Measurements from ENCODE around the gene CAPZA2. TPM values are rescaled to one million over a fixed set of nuclear protein-coding genes. Genes with fewer than 3 reads are reported as not detected.

The CAPZA2 gene
- total and polyA plus RNA-seq, 9 of the 15 experiments (the other 6 are each of a cell fraction or from before 2014, with no cell fraction given), result 67.0 to 524 (median 176) TPM

GRCh38 chr7:116862951-116863670, 724 bp downstream of the CAPZA2 start (continued):
- TF ChIP-seq ZBTB43 (CRISPR knock-in tag; IDR thresholded peaks at IDR 0.05) (no peak), TCF3 (CRISPR knock-in tag; IDR thresholded peaks at IDR 0.05) (peak; percentile 3; the same call in 1 of the 2 replicates), BRF2 (IDR thresholded peaks at IDR 0.05; ENCODE audit: borderline replicate concordance, insufficient read depth, insufficient read length) (no peak), RBM39 (optimal IDR thresholded peaks at IDR 0.05; ENCODE audit: low read depth, low read length) (no peak), BRCA1 (IDR thresholded peaks at IDR 0.05) (no peak), BRCA1 (CRISPR knock-in tag; IDR thresholded peaks at IDR 0.05) (no peak), CREB1 (IDR thresholded peaks at IDR 0.05) (no peak), CREB1 (CRISPR knock-in tag; IDR thresholded peaks at IDR 0.05) (0 out of 2 replicates have a peak, but pooled peaks have one; percentile 24), CTCF (IDR thresholded peaks at IDR 0.05 in 2 of 3, conservative IDR thresholded peaks at IDR 0.05 in 1 of 3; ENCODE audit: insufficient read depth in 2 of 3, low read depth in 1 of 3, low read length in 3 of 3) (peak in 1 of 3 experiments; percentile 20; a peak in 2 of 6 replicates), SNIP1 (IDR thresholded peaks at IDR 0.05; ENCODE audit: low read depth) (0 out of 2 replicates have a peak, but pooled peaks have one; percentile 14), AFF1 (IDR thresholded peaks at IDR 0.05; ENCODE audit: low read depth in 1 of 2, partially characterized antibody in 2 of 2) (peak in 1 of 2 experiments; percentile 14), SMAD2 (IDR thresholded peaks at IDR 0.05; ENCODE audit: low read depth, low read length) (no peak), BRD9 (IDR thresholded peaks at IDR 0.05; ENCODE audit: low read depth, partially characterized antibody) (no peak), ATF2 (CRISPR knock-in tag; IDR thresholded peaks at IDR 0.05) (no peak), ZNF766 (CRISPR knock-in tag; conservative IDR thresholded peaks at IDR 0.05) (0 out of 2 replicates have a peak, but pooled peaks have one; percentile 0)

All from K562 (cell line).